CD14-positive monocyte (primary cell): Measurements from ENCODE around the gene NBEAL1. TPM values are rescaled to one million over a fixed set of nuclear protein-coding genes. Genes with fewer than 3 reads are reported as not detected.

Source experiments
- DNase-seq, 3 donors: peaks; one replicate each; pipeline ENCODE4 v3.0.0-alpha.2; 2011 to 2022
- H2AFZ ChIP-seq: 2 replicates; pipeline ENCODE4 v1.6.0; 2012; ENCODE audit warnings: mild to moderate bottlenecking, low read depth, low read length, inconsistent platforms; ENCODE audit not compliant: insufficient read depth, poor library complexity, severe bottlenecking
- H3K27ac ChIP-seq, 2 donors: 1 replicate in 1 of 2; 2 replicates in 1 of 2; pipeline ENCODE4 v1.5.1; 2012 to 2013; ENCODE audit warnings: low read length in 2 of 2, control low read depth in 1 of 2, inconsistent platforms in 1 of 2, low read depth in 1 of 2, mild to moderate bottlenecking in 1 of 2
- H3K27me3 ChIP-seq, 2 donors: one replicate each; pipeline versions ENCODE4 v1.6.0 to v1.6.1; 2011 to 2013; ENCODE audit warnings: low read length in 2 of 2; ENCODE audit not compliant: control insufficient read depth in 2 of 2, insufficient read depth in 2 of 2
- H3K36me3 ChIP-seq, 2 donors: replicated peaks in 1 of 2; 1 replicate in 1 of 2; 2 replicates in 1 of 2; pipeline versions ENCODE4 v1.5.1 to v1.6.1; 2012 to 2013; ENCODE audit warnings: low read length in 2 of 2, control low read depth in 1 of 2, inconsistent platforms in 1 of 2, mild to moderate bottlenecking in 1 of 2; ENCODE audit not compliant: insufficient read depth in 2 of 2, control insufficient read depth in 1 of 2
- H3K4me1 ChIP-seq, 2 donors: 1 replicate in 1 of 2; 2 replicates in 1 of 2; pipeline versions ENCODE4 v1.5.1 to v1.6.1; 2012 to 2013; ENCODE audit warnings: low read length in 2 of 2, control low read depth in 1 of 2, inconsistent platforms in 1 of 2, mild to moderate bottlenecking in 1 of 2, moderate library complexity in 1 of 2; ENCODE audit not compliant: insufficient read depth in 2 of 2, control insufficient read depth in 1 of 2
- H3K4me2 ChIP-seq: replicated peaks from 2 replicates; pipeline ENCODE3; 2012; ENCODE audit warnings: low read length, moderate library complexity, mild to moderate bottlenecking; ENCODE audit not compliant: poor library complexity, severe bottlenecking; ENCODE audit errors: extremely low read depth
- H3K4me3 ChIP-seq, 3 experiments: fragments of 200-600 bp in 1 of 3; sonication (generic) in 1 of 3; replicated peaks in 1 of 3; 1 replicate in 2 of 3; 2 replicates in 1 of 3; pipeline ENCODE4 v1.5.1; 2011 to 2013; ENCODE audit warnings: low read length in 3 of 3, mild to moderate bottlenecking in 3 of 3, control low read depth in 2 of 3, low read depth in 2 of 3, inconsistent platforms in 1 of 3, moderate library complexity in 1 of 3
- H3K79me2 ChIP-seq: 2 replicates; pipeline ENCODE4 v1.6.0; 2012; ENCODE audit warnings: mild to moderate bottlenecking, control low read depth, inconsistent platforms, low read length, moderate library complexity; ENCODE audit not compliant: insufficient read depth
- H3K9ac ChIP-seq: 2 replicates; pipeline ENCODE4 v1.6.0; 2017; ENCODE audit warnings: low read length, mild to moderate bottlenecking; ENCODE audit not compliant: insufficient read depth, poor library complexity, severe bottlenecking
- H3K9me3 ChIP-seq, 2 donors: replicated peaks in 1 of 2; 1 replicate in 1 of 2; 2 replicates in 1 of 2; pipeline versions ENCODE4 v1.5.1 to v1.6.1; 2012 to 2013; ENCODE audit warnings: low read length in 2 of 2, control low read depth in 1 of 2; ENCODE audit not compliant: control insufficient read depth in 1 of 2, insufficient read depth in 1 of 2
- H4K20me1 ChIP-seq: 2 replicates; pipeline ENCODE4 v1.6.0; 2012; ENCODE audit warnings: mild to moderate bottlenecking, low read length, control low read depth, moderate library complexity; ENCODE audit not compliant: insufficient read depth
- H3K27ac Mint-ChIP-seq, 7 donors: one replicate each; pipeline ENCODE4 v1.8.0; 2020; ENCODE audit warnings: mild to moderate bottlenecking in 7 of 7, mixed read lengths in 7 of 7, moderate library complexity in 6 of 7, inconsistent platforms in 2 of 7
- H3K27me3 Mint-ChIP-seq, 3 donors: one replicate each; pipeline ENCODE4 v1.8.0; 2021 to 2022; ENCODE audit warnings: low read depth in 3 of 3, mild to moderate bottlenecking in 3 of 3, mixed read lengths in 3 of 3, moderate library complexity in 3 of 3, inconsistent platforms in 1 of 3
- H3K36me3 Mint-ChIP-seq, 2 donors: one replicate each; pipeline ENCODE4 v1.8.0; 2020; ENCODE audit warnings: mixed read lengths in 2 of 2, inconsistent platforms in 1 of 2, mild to moderate bottlenecking in 1 of 2
- H3K4me1 Mint-ChIP-seq: one replicate; pipeline ENCODE4 v1.8.0; 2020; ENCODE audit warnings: mild to moderate bottlenecking, mixed read lengths
- H3K4me3 Mint-ChIP-seq, 2 donors: one replicate each; pipeline ENCODE4 v1.8.0; 2020; ENCODE audit warnings: mild to moderate bottlenecking in 2 of 2, mixed read lengths in 2 of 2, moderate library complexity in 1 of 2
- H3K9me3 Mint-ChIP-seq, 7 donors: one replicate each; pipeline ENCODE4 v1.8.0; 2020 to 2022; ENCODE audit warnings: mixed read lengths in 7 of 7, mild to moderate bottlenecking in 6 of 7, moderate library complexity in 6 of 7, inconsistent platforms in 2 of 7
- CTCF ChIP-seq: fragments of 200-600 bp; IDR thresholded peaks from one replicate; pipeline ENCODE4 v1.8.0; 2022; ENCODE audit warnings: antibody characterized with exemption, mild to moderate bottlenecking
- WGBS: methylation state at CpG from one replicate; pipeline ENCODE4 v1.1.5; 2013; ENCODE audit warnings: missing lambda C conversion rate; ENCODE audit not compliant: insufficient coverage; 5-methylcytosine and 5-hydroxymethylcytosine counted together
- intact Hi-C, 2 donors: fragments of 100-400 bp; cut with micrococcal nuclease; formaldehyde crosslinking; loops; one replicate each; pipeline versions ENCODE4 v1.15.0 to v1.15.1; 2023
- polyA plus RNA-seq, 3 donors: library from polyadenylated mRNA; depleted of rRNA in 1 of 3; unstranded in 2 of 3; stranded (reverse) in 1 of 3; fragments of 300-500 nt in 2 of 3; fragments of >200 nt in 1 of 3; fragmentation: Illumina TruSeq in 2 of 3; gene quantifications; 1 replicate in 2 of 3; 2 replicates in 1 of 3; pipeline ENCODE4 v1.2.3, GENCODE V29; 2012 to 2021

The NBEAL1 gene
- polyA plus RNA-seq, 3 donors: 2.5 to 5.3 (median 4.4) TPM

DNA sequence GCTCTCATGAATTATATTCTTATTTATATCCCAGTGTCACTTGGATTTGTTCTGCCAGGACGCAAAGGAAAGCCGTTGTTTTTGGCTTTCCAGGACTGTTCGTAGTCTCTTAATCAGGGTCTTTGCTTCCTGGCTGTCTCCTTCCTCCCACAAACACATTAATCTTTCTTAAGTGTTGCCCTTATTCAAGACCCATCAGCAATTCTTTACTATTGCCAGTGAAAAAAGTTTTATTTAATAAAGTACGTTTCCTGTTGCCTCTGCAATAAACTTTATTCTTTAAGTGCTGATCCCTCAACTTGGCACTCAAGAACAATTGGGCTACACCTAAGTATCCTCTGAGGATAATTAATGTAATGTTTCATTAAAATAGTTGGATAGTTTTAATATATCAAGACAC lies 155.8 kb downstream of the NBEAL1 start:
- H4K20me1 ChIP-seq: no peaks in the 10 kb centered on the region
- no peak overlapping the region for H2AFZ ChIP-seq
- Mint-ChIP-seq H3K4me1 (no peaks in the 10 kb centered on the region), H3K9me3 (no peaks in the 10 kb centered on the region), H3K27me3 (no peaks in the 10 kb centered on the region), H3K27ac (no peak overlapping the region), H3K36me3 (peaks cover 27 to 37% of the 10 kb centered on the region in 2 donors), H3K4me3 (no peak overlapping the region)
- no peaks in the 10 kb centered on the region for H3K4me1 ChIP-seq
- H3K27me3 ChIP-seq: no peaks in the 10 kb centered on the region
- DNase-seq: no peak
- intact Hi-C loops: no loop called here
- no peaks in the 10 kb centered on the region for H3K79me2 ChIP-seq
- TF ChIP-seq CTCF: no peak
- no peak overlapping the region for H3K27ac ChIP-seq
- H3K9ac ChIP-seq: no peak overlapping the region
- no peak overlapping the region for H3K4me3 ChIP-seq
- 77% methylated on average over 3 of the region's 4 CpGs for WGBS
- H3K4me2 ChIP-seq: no peak overlapping the region
- H3K36me3 ChIP-seq: peaks cover 7 to 21% of the 10 kb centered on the region in 2 donors
- no peaks in the 10 kb centered on the region for H3K9me3 ChIP-seq

GRCh38 chr2:203175371-203175770 lies 160.7 kb downstream of the NBEAL1 start:
- intact Hi-C loops: no loop called here
- DNase-seq: no peak
- Histone ChIP-seq H3K9me3 (no peaks in the 10 kb centered on the region), H3K36me3 (peaks cover 0 to 9% of the 10 kb centered on the region in 2 donors), H4K20me1 (no peaks in the 10 kb centered on the region), H3K4me2 (no peak overlapping the region), H3K27me3 (no peaks in the 10 kb centered on the region), H3K4me3 (no peak overlapping the region), H3K27ac (no peak overlapping the region), H3K79me2 (no peaks in the 10 kb centered on the region), H3K9ac (no peak overlapping the region), H3K4me1 (no peaks in the 10 kb centered on the region), H2AFZ (no peak overlapping the region)
- WGBS: no CpG with 5 or more reads among the region's 1 CpG
- no peak overlapping the region for H3K4me3 Mint-ChIP-seq
- H3K36me3 Mint-ChIP-seq: peaks cover 17 to 20% of the 10 kb centered on the region in 2 donors
- H3K27me3 Mint-ChIP-seq: no peaks in the 10 kb centered on the region
- TF ChIP-seq CTCF: no peak
- H3K9me3 Mint-ChIP-seq: no peaks in the 10 kb centered on the region
- no peak overlapping the region for H3K27ac Mint-ChIP-seq
- no peaks in the 10 kb centered on the region for H3K4me1 Mint-ChIP-seq
